Activated CD4-positive, CD25-positive, alpha-beta regulatory T cell treated with anti-CD3 and anti-CD28 coated beads, Interleukin-2, amount 50 U/mL, for 24 hours (primary cell): ENCODE measurements around the gene MGAM2.

Experiments
- ATAC-seq, 2 donors: fragments of 150-1000 bp; cut with Tn5 transposase; one replicate each; pipeline ENCODE4 v1.10.0; 2021; ENCODE audit warnings: mild to moderate bottlenecking in 1 of 2, moderate library complexity in 1 of 2

Gene MGAM2

GRCh38 chr7:142177869-142178268, 66.4 kb downstream of the MGAM2 start:
- ATAC-seq: no peak

- no peak for ATAC-seq
These were observed 68.9 kb downstream of the MGAM2 start for GRCh38 chr7:142180426-142180825.

- ATAC-seq: no peak
These were observed 69.7 kb downstream of the MGAM2 start for GRCh38 chr7:142181211-142181610.

- ATAC-seq: no peak
These were observed 70.4 kb downstream of the MGAM2 start for GRCh38 chr7:142181966-142182365.

GRCh38 chr7:142185069-142185468, 73.6 kb downstream of the MGAM2 start:
- no peak for ATAC-seq

- no peak for ATAC-seq
These were observed 74.3 kb downstream of the MGAM2 start for GRCh38 chr7:142185801-142186200.

GRCh38 chr7:142188154-142188553, 76.6 kb downstream of the MGAM2 start:
- no peak for ATAC-seq

GRCh38 chr7:142188846-142189245, 77.3 kb downstream of the MGAM2 start:
- no peak for ATAC-seq

GRCh38 chr7:142194201-142194600, 82.7 kb downstream of the MGAM2 start:
- no peak for ATAC-seq

GRCh38 chr7:142196066-142196840, 84.7 kb downstream of the MGAM2 start:
- no peak for ATAC-seq

GRCh38 chr7:142200206-142200605, 88.7 kb downstream of the MGAM2 start:
- ATAC-seq: no peak

- no peak for ATAC-seq
These were observed 117.1 kb downstream of the MGAM2 start for GRCh38 chr7:142228537-142229104.

GRCh38 chr7:142231716-142232115, 120.2 kb downstream of the MGAM2 start:
- no peak for ATAC-seq

GRCh38 chr7:142240546-142240945, 129.0 kb downstream of the MGAM2 start:
- no peak for ATAC-seq

- no peak for ATAC-seq
These were observed 132.3 kb downstream of the MGAM2 start for GRCh38 chr7:142243823-142244222.

- ATAC-seq: no peak
These were observed 136.9 kb downstream of the MGAM2 start for GRCh38 chr7:142248166-142249160.

GRCh38 chr7:142249918-142250317, 138.4 kb downstream of the MGAM2 start:
- ATAC-seq: no peak

- ATAC-seq: no peak
These were observed 139.2 kb downstream of the MGAM2 start for GRCh38 chr7:142250705-142251104.

GRCh38 chr7:142257958-142258357, 146.4 kb downstream of the MGAM2 start, which contains the start of gene PRSS58:
Gene PRSS58, minus strand, starts transcription at chr7:142258058. Its CDS starts 351 bp downstream, at chr7:142257707.
- ATAC-seq: no peak

- ATAC-seq: no peak
These were observed 152.3 kb downstream of the MGAM2 start for GRCh38 chr7:142263598-142264380.
